Superior temporal gyrus (tissue), 1 donor: ENCODE data around the gene LRRC32.

Experiments used
- DNase-seq: peaks from one replicate; pipeline ENCODE4 v3.0.0-alpha.2; 2016; ENCODE audit errors: extremely low spot score

LRRC32 gene

DNA sequence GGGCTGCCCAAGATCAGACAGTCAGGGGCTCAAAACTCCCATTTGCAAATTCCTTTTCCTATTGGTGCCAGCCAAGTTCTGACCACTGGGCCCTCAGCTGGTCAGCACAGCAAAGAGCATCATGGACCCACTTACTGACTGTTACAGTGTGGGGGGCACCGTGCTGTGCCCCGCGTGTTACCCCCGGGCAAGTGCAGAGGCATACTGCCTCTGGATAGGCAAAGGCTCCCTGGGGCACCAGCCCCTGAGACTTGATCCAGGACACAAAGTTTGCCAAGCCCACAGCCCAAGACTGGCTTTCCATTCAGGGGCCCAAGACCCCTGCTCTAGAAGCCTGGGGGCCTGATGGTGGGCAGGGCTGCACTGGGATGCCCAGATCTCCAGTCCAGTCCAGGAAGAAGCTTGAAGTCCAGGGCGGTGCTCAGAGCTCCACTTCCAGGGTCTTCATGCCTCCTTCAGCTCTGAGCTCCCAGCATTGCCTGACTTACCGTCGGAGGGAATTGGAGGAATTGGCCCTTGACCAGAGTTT lies 6.6 kb downstream of the LRRC32 start:
- DNase-seq = no peak

DNA sequence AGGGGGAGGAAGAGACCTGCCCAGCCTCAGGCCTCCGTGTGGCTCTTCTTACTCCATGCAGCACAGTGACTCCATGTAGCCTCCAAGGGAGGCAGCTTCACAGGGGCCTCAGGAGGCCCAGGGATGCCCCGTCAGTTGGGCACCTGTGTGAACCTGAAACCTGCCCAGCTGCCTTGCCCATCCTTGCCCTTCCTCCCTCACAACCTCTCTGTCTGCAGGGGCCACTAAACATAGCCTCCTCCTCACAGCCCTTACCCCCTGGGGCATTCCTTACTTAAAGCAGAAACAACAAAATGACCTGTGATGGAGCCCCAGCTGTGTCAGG lies 7.1 kb downstream of the LRRC32 start:
- DNase-seq = no peak

GRCh38 chr11:76662656-76663485 lies 7.7 kb downstream of the LRRC32 start:
- DNase-seq = no peak

- no peak for DNase-seq
Measured at GRCh38 chr11:76661834-76662434, 8.6 kb downstream of the LRRC32 start.

GRCh38 chr11:76661306-76661751 lies 9.2 kb downstream of the LRRC32 start:
- DNase-seq = no peak

- no peak for DNase-seq
Measured at GRCh38 chr11:76660533-76661305, 9.8 kb downstream of the LRRC32 start.

DNA sequence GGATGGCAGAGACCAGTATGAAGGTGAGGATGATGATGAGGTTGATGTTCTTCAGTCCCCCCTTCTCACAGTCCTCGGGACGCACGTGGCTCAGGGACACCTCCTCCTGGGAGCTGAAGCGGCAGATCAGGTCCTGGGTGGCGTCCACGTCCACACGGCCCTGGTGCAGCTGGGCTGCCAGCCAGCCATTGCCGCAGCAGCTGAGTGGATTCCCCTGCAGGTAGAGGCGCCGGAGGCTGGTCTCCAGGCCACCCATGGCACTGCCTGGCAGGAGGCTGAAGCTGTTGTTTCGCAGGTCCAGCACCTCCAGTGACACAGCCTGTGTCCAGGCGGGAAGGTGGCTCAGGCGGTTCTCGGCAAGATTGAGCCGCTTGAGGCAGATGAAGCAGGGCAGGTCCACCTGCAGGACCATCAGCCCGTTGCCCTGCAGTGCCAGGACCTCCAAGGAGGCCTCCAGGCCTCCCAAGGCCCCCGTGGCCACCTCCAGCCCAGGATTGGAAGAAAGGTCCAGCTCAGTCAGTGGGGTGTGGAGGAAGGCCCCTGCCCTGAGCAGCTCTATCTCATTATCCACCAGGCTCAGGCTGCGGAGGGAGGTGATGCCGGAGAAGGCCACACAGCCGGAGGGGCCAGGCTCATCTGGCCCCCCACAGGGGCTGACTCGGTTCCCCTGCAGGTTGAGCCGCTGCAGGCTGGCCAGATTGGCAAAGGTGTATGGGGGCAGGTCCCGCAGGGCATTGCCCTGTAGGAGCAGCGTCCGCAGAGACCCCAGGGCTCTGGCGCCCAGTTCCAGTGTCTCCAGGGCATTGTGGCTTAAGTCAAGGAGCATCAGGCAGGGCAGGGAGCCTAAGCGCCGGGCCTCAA lies 10.6 kb downstream of the LRRC32 start:
- DNase-seq = no peak

GRCh38 chr11:76658651-76659650 lies 11.6 kb downstream of the LRRC32 start:
- DNase-seq = no peak

GRCh38 chr11:76658231-76658630 lies 12.3 kb downstream of the LRRC32 start:
- no peak for DNase-seq

- DNase-seq = no peak
Measured at GRCh38 chr11:76657187-76658170, 13.1 kb downstream of the LRRC32 start.

GRCh38 chr11:76656571-76657081 lies 13.9 kb downstream of the LRRC32 start:
- no peak for DNase-seq

DNA sequence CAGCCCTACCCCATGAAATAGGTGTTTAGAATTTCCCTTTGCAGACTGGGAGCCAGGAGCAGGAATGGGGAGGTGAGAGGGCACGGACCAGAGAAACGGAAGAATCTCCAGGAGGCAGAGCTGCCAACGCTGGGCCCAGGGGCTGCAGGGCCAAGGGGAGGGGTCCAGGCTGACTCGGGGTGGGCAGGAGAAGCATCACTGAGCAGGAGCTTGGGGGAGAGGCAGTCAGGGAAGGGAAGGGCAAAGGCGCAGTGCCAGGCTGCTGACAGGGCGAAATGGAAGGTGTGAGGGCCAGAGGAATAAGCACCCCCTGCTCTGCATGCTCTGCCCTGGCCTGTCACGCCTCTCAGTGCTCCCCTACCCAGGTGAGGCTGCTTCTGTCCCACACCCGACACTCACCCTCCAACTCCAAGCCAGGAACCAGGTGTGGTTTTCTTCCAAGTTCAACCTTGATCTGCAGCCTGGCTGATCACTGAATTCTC lies 14.5 kb downstream of the LRRC32 start:
- DNase-seq = no peak

DNA sequence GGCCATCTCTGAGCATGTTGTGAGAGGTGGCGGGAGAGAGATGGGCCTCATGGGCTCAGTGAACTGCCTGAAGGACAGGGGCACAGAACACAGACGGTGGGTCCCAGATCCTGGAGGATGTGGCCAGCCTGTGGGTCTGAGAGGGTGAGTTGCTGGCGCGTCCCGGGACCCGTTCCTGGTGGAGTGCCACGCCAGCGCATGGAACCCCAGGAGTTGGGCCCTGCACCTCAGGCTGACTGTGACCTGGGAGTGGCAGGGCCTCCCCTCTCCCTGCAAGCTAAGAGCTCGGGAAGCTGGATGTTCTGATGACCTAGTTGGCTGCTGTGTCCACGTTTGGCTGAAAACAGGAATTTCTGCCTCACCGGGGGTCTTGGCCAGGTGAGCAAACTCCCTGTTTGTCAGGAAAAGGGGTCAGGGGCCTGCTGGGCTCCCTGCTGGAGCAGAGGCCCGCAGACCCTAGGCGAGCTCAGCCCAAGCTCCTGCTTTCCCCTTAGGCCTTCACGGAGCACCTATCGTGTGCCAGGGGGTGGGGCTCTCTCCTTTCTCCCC lies 15.0 kb downstream of the LRRC32 start:
- DNase-seq = no peak

GRCh38 chr11:76654980-76655379 lies 15.6 kb downstream of the LRRC32 start:
- DNase-seq = no peak

DNA sequence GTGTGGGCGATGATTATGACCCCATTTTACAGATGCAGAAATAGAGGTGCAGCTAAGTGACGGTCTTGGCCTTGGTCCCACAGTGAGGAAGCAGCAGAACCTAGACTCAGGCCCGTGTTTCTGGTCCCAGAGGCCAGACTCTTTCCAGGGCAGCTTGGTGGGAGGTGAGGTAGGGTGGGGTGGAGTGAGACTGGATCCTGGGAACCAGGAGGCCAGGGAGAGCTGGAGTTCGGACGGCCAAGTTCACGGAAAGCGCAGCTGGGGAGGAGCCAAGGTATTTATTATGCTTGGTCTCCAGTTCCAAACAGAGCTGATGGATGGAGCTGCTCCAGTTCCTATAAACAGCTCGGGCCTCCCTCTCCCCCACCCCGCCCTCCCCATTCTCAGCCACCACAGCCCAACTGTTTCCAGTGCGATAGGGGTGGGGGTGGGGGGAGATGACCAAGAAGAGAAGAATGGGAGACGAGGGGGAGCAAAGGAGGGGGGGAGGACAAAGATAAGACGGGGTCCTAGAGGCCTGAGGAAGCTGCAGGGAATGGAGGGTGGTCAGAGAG lies 16.2 kb downstream of the LRRC32 start:
- DNase-seq = no peak

DNA sequence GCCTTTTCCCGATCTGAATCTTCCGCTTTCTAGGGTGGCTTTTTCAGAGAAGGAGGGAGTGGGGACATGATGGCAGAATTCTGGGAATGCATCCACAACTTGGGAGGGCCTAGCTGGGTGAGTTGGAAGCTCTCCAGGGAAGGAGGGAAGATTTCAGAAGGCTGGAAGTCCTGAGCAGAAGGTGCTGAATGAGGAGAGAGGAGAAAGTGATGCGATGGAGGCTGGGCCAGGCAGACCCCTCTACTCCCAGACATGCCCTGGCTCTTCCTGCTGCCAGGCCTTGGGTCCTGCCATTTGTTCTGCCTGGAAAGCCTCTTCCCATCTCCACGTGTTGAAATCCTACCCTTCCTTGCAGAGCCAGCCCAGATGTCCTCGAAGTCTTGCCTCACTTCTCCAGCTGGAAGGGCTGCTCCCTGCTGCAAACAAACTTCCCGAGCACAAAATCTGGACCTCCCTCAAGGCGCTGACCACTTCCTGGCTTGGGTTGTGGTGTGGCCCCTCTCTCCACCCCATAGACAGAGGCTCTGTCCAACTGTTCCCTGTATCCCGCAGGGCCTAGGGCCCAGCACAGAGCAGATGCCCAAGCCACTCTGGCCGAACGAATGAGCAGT lies 16.8 kb downstream of the LRRC32 start:
- no peak for DNase-seq

DNA sequence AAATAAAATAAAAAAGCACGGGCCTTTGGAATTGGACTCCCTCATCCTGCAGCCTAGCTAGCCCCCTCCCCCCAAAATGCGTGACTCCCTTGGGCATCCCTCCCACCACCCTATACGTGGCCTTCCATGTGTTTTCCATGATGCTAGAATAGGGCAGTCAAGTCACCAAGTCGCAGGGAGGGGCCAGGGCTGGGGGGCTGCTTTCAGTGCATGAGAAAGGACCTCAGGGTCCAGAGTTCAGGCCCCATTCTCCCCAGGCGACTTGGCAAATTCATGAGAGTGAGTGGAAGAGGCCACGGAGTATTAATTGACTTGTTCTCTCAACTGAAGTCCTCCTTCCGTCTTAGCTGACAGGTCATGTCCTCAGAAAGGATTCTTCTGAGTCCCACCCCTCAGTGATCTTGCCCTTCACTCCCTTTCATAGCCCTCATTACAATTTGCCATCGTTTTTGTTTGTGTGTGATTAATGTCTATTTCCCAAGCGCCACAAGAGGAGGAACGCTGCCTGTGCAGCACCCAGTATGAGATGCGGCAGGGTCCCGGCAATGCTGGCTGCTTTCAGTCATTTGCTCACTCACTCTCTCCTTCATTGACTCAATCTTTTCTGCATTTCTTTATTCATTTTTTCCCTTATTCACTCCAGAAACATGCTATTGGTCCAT lies 17.4 kb downstream of the LRRC32 start:
- no peak for DNase-seq
